Stimulated activated naive CD8-positive, alpha-beta T cell treated with anti-CD3 and anti-CD28 coated beads, Interleukin-15, Interleukin-2, amounts not matched to agents 100 U/mL and 50 U/mL, for 24 hours (primary cell): ENCODE results near the gene ACSL6.

Source experiments
- ATAC-seq: fragments of 150-1000 bp; cut with Tn5 transposase; one replicate; pipeline ENCODE4 v1.10.0; 2021
- DNase-seq: peaks from one replicate; pipeline ENCODE4 v3.0.0; 2021

Gene ACSL6

DNA sequence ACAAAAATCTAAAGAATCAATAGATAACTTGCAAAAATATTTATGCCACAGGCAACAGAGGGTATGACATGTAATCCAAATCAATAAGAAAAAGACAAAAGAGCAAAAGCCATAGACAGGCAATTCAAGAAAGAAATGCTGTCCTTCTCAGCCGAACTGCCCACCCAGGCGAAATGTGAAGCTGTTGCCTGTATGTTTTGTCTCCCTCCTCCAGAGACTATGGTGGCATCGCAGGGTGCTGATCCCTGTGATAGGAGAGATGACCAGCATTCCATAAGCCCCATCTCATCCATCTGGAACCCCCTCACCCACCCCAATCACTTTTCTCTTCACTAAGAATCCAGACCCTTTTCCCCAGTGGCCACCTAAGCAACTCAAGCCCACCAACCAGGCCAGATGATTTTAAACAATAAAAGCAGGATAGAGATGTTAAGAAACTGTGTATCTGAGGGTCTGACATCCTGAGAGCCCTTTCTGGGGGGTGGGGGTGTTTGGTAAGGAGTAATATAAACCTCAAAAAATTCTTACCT is 5.3 kb upstream of the ACSL6 start:
- ATAC-seq (no peak), DNase-seq (no peak)

- no peak for DNase-seq
- ATAC-seq: no peak
Observed at GRCh38 chr5:132013711-132014110, 2.3 kb upstream of the ACSL6 start.

GRCh38 chr5:132013006-132013689 is 1.7 kb upstream of the ACSL6 start:
- no peak for DNase-seq
- no peak for ATAC-seq

- DNase-seq (peak; percentile 59), ATAC-seq (no peak)
Observed at GRCh38 chr5:132012371-132013005, 1.0 kb upstream of the ACSL6 start.

- ATAC-seq: no peak
- DNase-seq: no peak
Observed at GRCh38 chr5:132010989-132011621, 353 bp downstream of the ACSL6 start.

GRCh38 chr5:132010645-132010988 is 841 bp downstream of the ACSL6 start:
- ATAC-seq (no peak), DNase-seq (no peak)

- ATAC-seq (no peak), DNase-seq (no peak)
Observed at GRCh38 chr5:132009706-132010405, 1.6 kb downstream of the ACSL6 start.

- DNase-seq (no peak), ATAC-seq (no peak)
Observed at GRCh38 chr5:132008961-132009680, 2.3 kb downstream of the ACSL6 start.

DNA sequence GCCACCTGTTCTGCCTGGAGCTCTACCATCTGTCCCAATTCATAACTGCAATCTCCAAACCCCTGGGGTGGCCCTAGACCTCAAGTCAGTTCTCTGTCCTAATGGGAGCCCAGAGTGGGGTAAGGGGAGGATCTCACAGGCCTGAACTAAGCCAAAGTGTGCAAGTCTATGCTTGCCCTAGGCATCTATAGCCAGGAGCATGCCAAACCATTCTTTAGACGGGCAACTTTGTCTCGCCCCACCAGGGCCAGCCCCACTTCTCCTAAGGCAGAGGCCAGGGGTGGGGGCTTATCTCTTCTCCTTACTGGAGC is 3.3 kb downstream of the ACSL6 start:
- ATAC-seq (no peak), DNase-seq (no peak)

DNA sequence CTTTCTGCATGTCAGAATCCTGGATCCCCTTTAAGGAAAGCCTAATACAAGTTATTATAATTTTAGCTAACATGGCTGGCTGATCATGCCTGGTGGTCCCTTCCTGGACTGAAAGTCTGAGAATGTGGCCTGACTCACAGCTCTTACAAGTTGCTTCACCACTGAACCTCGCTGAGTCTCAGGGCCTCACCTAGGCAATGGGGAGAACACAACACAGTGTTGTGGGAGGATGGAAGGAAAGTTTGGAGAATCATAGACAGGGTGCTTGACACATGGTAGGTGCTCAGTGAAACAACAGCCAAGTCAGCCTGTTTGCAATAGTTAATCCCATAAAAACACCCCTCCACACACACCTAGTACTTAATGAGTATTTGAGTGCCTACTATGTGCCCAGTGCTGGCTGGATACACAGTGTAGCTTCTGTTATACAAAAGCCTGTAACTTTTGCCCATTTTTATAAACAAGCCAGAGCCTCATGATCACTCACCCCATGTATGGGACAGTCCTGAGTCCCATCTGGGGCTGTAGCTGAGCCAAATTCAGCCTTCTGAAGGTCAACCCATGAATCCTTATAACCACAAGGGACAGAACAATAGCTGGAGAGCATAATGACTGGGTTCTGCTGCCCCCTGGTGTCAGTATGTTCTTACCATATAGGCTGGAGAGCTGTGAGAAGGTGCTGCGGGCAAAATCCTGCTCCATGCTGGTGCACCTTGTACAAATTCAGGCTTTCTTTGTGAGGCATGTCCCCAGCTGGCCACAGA is 3.9 kb downstream of the ACSL6 start:
- peak; percentile 76 for ATAC-seq

DNA sequence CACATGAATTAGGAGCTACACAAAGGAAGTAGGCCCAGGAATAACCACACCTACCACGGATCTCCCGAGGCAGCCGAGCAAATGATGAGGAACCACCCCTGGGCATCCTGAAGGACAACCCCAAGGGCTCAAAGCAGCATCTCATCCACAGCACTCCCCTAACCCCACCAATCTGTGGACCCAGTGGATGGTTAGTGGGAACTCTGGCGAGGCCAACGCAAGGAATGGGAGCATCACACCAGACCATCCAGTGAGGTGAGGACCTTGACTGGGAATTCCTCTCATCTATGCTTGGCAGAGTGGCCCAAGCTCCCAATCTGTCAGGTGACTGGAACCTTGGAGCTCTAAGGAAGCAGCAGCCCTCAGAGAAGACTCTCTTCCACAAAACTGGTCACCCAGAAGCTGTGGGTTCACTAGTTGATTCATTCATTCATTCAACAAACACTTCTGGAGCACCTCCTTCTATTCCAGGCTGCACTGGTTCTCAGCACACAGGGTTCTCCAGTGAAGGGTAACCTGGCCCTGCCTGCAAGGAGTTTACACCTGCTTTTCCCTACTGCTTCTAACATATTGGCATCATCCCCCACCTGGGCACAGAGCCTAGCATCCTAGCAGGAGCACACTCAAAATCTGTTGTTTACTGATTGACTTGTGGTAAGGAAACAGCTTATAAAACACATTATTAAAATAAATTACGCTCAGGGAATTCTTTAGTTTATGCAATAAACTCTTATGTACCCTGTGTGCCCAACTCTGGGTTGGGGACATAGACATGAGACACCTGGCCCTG is 4.9 kb downstream of the ACSL6 start:
- no peak for DNase-seq
- no peak for ATAC-seq

More for the DNA sequence above, 3.9 kb downstream of the ACSL6 start:
- DNase-seq: peak; percentile 88

- DNase-seq (no peak), ATAC-seq (no peak)
Observed at GRCh38 chr5:132005591-132005990, 5.9 kb downstream of the ACSL6 start.

DNA sequence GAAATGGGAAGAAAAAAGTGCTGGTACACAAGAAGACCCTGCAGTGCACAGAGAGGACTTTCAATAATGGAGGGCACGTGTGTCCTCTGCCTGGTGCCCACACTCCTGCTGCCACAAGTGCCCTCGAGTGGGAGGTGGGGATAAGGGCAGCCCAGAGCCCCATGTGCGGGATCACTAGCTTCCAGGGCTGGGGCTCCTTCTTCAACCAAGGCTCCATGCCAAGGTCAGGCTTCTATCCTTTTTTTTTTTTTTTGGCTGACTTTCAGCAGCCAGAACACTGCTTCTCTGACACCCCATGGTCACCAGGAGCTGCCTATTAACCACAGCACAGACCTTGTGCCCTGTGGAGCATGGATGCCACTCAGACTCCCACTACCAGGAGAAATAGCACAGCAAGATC is 7.5 kb downstream of the ACSL6 start:
- DNase-seq (no peak), ATAC-seq (no peak)

GRCh38 chr5:132003170-132003744 is 8.2 kb downstream of the ACSL6 start:
- DNase-seq (no peak), ATAC-seq (no peak)

- DNase-seq (no peak), ATAC-seq (no peak)
Observed at GRCh38 chr5:132002757-132003156, 8.7 kb downstream of the ACSL6 start.

DNA sequence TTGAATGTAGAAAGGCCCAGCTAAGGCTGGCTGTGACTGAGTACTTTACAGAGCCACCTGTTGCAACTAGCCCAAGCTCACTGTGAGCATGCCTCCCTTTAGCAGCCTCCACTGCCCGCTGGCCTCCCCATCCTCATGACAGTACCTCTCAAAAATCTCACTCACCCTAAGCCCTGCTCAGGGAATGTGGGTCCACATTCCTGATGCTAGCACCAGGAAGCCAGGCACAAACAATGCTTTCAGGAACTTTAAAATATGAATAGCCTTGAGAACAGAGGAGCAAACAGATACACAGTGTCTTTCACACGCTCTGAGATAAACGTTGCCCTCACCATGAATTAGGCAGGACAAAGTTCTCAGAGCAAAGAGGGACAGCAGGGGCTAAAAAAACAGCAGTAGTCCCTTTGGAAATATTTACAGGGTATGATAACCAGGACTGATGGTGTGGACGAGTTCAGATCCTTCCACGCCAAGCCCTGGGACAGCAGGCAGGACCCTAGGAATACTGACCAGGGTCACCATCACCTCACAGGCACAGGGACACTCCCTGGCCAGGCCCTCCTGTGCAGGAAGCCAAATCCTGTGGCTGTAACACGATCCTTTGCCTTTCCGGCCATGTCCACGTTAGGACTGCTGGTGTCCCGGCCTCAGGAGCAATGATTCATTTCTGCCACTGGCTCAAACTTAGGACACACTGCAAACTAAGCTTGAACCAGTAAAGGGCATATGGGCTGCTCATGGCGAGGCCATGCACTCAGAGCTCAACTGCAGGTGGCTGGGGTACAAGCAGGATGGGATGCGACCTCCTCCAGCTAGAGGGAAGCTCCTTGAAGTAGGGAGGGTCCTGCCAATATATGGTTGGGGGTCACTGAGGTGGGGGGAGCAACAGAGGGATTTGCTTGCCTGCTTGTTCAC is 9.6 kb downstream of the ACSL6 start:
- ATAC-seq (no peak), DNase-seq (no peak)

GRCh38 chr5:132000677-132001453 is 10.6 kb downstream of the ACSL6 start:
- DNase-seq: peak; percentile 36
- peak; percentile 51 for ATAC-seq

GRCh38 chr5:132000241-132000490 is 11.3 kb downstream of the ACSL6 start:
- DNase-seq: no peak
- ATAC-seq: no peak
